GM18511 (cell line): Measurements from ENCODE around the gene ADI1.
"Not testable (repeated sequence)": the region's sequence is repeated elsewhere in the genome, so short reads cannot be mapped to it uniquely, and the experiment has no call there.

Experiments
- ATAC-seq: cut with Tn5 transposase; IDR thresholded peaks from one replicate; pipeline ENCODE4 v1.9.1; 2021; ENCODE audit warnings: mild to moderate bottlenecking, moderate library complexity; ENCODE audit not compliant: unreplicated experiment

The ADI1 gene

DNA sequence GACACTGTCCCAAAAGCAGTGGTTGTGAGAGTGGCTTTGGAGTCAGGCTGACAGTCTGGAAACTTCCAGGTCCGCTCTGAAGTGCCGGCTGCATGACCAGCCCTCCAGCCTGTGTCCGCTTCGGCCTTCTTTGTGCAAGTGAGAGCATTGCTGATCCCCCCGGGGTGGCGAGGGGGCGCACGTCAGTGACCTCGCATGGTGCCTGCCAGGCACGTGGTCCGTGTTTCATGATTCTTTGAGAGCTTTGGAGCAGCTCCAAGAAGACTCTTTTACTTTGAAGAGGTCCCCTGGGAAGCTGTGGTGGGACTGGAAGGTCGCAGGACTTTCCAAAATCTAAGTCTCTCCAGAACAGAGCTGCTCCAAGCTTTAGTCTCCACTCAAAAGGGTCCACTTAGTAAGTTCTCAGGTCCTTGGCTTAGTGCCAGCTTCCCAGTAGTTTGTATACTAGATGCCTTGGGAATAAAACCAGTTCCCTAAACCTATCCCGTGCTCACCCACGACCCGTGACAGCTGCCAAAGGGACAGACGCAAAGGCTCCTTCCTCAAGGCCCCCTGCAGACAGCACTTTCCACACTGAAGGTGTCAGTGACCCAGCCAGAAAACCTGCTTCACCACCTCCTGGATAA lies 68.8 kb downstream of the ADI1 start:
- ATAC-seq = no peak

DNA sequence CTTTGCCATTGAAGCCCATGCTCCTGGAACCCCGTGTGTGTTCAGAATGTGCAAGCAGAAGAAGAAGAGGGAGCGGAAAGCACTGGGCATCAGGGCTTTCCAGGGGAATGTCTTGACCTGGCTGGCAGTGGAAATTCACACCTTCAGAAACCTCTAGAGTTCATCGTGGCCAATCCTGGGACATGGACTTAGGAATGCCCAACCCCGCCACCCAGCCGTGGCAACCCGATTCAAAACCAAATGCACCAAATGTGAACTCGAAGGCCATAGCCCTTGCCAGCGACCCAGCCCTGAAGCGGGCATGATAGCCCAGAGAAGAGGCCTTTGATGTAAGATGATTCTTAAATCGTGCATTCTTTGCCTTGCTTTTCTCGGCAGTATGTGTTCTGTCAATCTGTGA lies 69.4 kb downstream of the ADI1 start:
- no peak for ATAC-seq

DNA sequence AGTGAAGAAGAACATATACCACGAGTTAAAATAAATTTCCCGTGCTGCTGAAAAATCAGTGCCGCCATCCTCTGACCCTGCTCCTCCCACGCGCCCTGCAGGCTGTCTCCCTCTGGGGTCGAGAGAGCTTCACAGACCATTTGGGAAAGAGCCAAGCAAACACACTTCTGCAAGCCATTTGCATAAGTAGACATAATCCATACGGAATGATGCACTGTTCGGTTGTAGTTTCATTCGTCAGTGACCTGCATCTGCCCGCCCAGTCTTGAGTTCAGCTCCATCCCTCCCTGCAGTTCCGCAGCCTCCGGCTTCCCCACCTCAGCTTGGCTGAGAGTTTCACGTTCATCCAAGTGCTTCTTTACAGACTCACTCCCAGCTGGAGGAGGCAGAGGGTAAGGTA lies 70.2 kb downstream of the ADI1 start:
- ATAC-seq = no peak

DNA sequence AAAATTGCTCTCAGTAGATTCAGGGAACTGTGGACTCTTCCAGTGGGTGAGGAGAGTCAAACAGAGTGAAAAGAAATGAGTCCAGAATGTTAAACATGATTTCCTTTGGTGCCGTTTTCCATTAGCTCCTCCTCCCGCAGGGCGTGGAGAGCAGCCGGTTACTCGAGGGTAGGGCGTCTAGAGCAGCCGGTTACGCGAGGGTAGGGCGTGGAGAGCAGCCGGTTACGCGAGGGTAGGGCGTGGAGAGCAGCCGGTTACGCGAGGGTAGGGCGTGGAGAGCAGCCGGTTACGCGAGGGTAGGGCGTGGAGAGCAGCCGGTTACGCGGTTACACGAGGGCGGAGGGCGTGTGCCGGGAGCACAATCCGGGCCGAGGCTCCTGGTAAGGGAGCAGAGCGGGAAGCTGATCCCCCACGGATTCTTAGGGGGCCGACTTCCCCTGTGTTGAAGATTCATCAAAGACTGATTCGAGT lies 70.9 kb downstream of the ADI1 start:
- ATAC-seq = not testable (repeated sequence)

DNA sequence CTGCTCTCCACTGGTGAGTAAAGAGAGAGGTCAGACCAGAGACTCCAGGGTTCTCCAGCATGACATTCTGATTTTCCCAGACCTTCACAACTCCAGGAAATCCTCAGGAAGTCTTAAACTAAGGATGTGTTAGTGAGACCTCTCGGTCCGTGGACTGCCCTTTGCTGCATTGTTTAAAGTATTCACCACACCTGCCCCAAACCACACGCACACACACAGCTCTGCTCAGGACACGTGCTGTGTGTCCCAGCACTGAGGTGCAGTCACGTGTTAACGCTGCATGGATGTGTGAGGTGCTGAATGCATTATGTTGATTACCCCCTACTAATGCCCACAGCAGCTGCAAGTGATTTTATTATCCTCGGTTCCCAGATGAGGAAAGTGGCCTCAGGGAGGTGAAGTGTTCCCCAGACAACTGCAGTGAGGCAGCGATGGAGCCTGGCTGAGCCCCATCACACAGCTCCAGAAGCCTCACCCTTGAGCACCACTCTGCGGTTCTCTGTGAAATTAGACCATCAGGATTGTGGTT lies 71.5 kb downstream of the ADI1 start:
- ATAC-seq = no peak
